A673 (cell line): ENCODE results near the gene NFS1. TPM values are rescaled to one million over a fixed set of nuclear protein-coding genes. Genes with fewer than 3 reads are reported as not detected.

Experiments
- BruUV-seq: library from RNA; stranded (reverse); fragments of 400-500 nt; replicated peaks from 2 replicates; lab custom pipeline; 2021; lab: Mats Ljungman, UMichigan
- CTCF ChIA-PET: fragments of 300-600 bp; sonication (Branson Sonifier 250); formaldehyde crosslinking; loops from one replicate; lab custom pipeline; 2022; ENCODE audit warnings: antibody characterized with exemption; lab: Charles Lee
- POLR2A ChIA-PET: fragments of 300-600 bp; sonication (Branson Sonifier 250); formaldehyde crosslinking; loops from one replicate; lab custom pipeline; 2022; ENCODE audit warnings: antibody characterized with exemption; ENCODE audit not compliant: low non-redundant PET; lab: Charles Lee
- DNase-seq: peaks from one replicate; pipeline ENCODE4 v3.0.0-alpha.2; 2015; ENCODE audit warnings: low spot score
- H3K27ac ChIP-seq: fragments of 200-600 bp; sonication (generic); 2 replicates; pipeline ENCODE4 v1.5.1; 2016; ENCODE audit warnings: mixed run types, low read depth, mild to moderate bottlenecking, mixed read lengths, antibody characterized with exemption, low read length; ENCODE audit not compliant: poor library complexity, severe bottlenecking
- H3K27me3 ChIP-seq: fragments of 200-600 bp; sonication (generic); replicated peaks from 2 replicates; pipeline ENCODE4 v1.6.1; 2017; ENCODE audit warnings: mixed run types, low read depth, mild to moderate bottlenecking, mixed read lengths, antibody characterized with exemption, low read length; ENCODE audit not compliant: insufficient read depth, poor library complexity
- H3K36me3 ChIP-seq: fragments of 200-600 bp; sonication (generic); 2 replicates; pipeline ENCODE4 v1.6.1; 2016; ENCODE audit warnings: mixed run types, mild to moderate bottlenecking, mixed read lengths, antibody characterized with exemption, low read length; ENCODE audit not compliant: insufficient read depth, poor library complexity, severe bottlenecking
- H3K4me1 ChIP-seq: fragments of 200-600 bp; sonication (generic); 2 replicates; pipeline ENCODE4 v1.6.1; 2017; ENCODE audit warnings: mixed run types, mild to moderate bottlenecking, mixed read lengths, antibody characterized with exemption, low read length; ENCODE audit not compliant: insufficient read depth, poor library complexity, severe bottlenecking
- H3K4me3 ChIP-seq: fragments of 200-600 bp; sonication (generic); 2 replicates; pipeline ENCODE4 v1.5.1; 2016; ENCODE audit warnings: low read depth, mixed run types, mild to moderate bottlenecking, mixed read lengths, low read length; ENCODE audit not compliant: poor library complexity, severe bottlenecking
- H3K9me3 ChIP-seq: fragments of 200-600 bp; sonication (generic); 2 replicates; pipeline ENCODE4 v1.6.1; 2016; ENCODE audit warnings: mixed run types, low read depth, mild to moderate bottlenecking, mixed read lengths, antibody characterized with exemption, low read length; ENCODE audit not compliant: poor library complexity, severe bottlenecking
- EZH2 ChIP-seq: fragments of 200-600 bp; sonication (generic); IDR thresholded peaks from 2 replicates; pipeline ENCODE4 v1.6.1; 2017; ENCODE audit warnings: borderline replicate concordance, low read depth, mild to moderate bottlenecking, mixed read lengths, antibody characterized with exemption, low read length; ENCODE audit not compliant: poor library complexity, severe bottlenecking
- intact Hi-C: fragments of 100-400 bp; cut with micrococcal nuclease; formaldehyde crosslinking; loops from one replicate; pipeline ENCODE4 v1.10.0; 2022; ENCODE audit not compliant: unreplicated experiment
- total RNA-seq: library from RNA; stranded (reverse); gene quantifications from 2 replicates; pipeline ENCODE4 v1.2.3, GENCODE V29; 2021
- TF ChIP-seq, protein P1 (sequence below): fragments of 300-800, 200-600 bp; sonication (generic); conservative IDR thresholded peaks from 2 replicates; pipeline ENCODE4 v1.5.1; 2017; ENCODE audit warnings: low read depth, mild to moderate bottlenecking, antibody characterized with exemption, low read length, moderate library complexity, mixed read lengths

The NFS1 gene
- total RNA-seq, 1 experiment from 2014 or later, result 22.2 TPM

DNA sequence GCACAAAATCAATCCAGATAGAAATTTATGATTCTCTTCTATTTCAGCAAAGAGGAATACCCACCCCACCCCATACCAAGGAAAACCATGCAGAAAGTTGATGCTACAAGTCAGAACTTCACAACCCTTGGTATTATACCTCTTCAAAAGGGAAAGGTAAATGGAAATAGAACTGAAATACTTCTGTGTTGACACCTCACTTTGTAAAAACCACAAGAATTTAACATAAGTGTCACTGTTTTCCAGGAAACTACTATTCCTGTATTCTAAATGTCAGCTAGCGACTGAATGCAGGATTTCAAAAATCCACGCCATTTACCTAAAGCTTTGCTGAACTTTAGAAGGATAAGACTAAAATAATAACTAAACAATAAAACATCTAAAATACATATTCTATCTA is 38.1 kb downstream of the NFS1 start:
- no peak for DNase-seq
- ChIA-PET CTCF (no interaction called here), POLR2A (interaction anchor here (0.6 kb wide), 1 partner anchor 108 kb away, joined by 3 read pairs; no protein-coding TSS in a partner anchor)
- Histone ChIP-seq H3K27me3 (no peaks in the 10 kb centered on the region), H3K36me3 (peaks cover 8% of the 10 kb centered on the region), H3K9me3 (no peaks in the 10 kb centered on the region), H3K27ac (no peak overlapping the region), H3K4me3 (peak overlapping the region; percentile 69), H3K4me1 (peaks cover 29% of the 10 kb centered on the region)
- TF ChIP-seq, protein P1, sequence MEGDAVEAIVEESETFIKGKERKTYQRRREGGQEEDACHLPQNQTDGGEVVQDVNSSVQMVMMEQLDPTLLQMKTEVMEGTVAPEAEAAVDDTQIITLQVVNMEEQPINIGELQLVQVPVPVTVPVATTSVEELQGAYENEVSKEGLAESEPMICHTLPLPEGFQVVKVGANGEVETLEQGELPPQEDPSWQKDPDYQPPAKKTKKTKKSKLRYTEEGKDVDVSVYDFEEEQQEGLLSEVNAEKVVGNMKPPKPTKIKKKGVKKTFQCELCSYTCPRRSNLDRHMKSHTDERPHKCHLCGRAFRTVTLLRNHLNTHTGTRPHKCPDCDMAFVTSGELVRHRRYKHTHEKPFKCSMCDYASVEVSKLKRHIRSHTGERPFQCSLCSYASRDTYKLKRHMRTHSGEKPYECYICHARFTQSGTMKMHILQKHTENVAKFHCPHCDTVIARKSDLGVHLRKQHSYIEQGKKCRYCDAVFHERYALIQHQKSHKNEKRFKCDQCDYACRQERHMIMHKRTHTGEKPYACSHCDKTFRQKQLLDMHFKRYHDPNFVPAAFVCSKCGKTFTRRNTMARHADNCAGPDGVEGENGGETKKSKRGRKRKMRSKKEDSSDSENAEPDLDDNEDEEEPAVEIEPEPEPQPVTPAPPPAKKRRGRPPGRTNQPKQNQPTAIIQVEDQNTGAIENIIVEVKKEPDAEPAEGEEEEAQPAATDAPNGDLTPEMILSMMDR, result no peak
- no peak for TF ChIP-seq EZH2
- intact Hi-C loops, result no loop called here
- no TSS peak for BruUV-seq

DNA sequence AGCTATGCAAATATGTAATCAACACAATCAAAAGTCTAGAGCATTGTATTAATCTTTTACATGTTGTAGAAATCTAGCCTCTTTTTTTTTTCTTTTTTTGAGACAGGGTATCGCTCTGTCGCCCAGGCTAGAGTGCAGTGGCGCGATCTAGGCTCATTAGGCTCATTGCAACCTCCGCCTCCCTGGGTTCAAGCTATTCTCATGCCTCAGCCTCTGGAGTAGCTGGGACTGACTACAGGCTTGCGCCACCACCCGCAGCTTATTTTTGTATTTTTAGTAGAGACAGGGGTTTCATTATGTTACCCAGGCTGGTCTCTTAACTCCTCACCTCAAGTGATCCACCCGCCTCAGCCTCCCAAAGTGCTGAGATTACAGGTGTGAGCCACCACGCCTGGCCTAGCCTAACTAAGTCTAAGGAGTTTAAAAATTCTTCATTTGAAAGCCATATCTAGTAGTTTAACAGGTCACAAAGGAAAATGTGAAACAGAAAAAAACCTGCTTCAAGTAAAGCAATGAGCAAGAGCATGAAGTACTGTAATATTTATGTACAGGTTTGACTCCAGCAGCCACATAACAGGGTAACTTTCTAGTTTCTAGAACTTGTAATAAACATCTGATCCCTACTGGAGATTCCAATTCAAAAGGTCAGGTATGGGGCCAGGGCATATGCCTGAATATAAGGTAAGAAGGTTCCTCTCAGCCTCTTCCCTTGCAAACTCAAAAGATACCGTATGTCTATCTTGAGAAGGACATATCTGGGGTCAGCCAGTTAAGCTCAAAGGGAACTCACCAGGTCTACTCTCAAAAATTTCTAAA is 38.8 kb downstream of the NFS1 start:
- Histone ChIP-seq H3K4me1 (peaks cover 29% of the 10 kb centered on the region), H3K27me3 (no peaks in the 10 kb centered on the region), H3K36me3 (peaks cover 13% of the 10 kb centered on the region), H3K4me3 (no peak overlapping the region), H3K27ac (no peak overlapping the region), H3K9me3 (no peaks in the 10 kb centered on the region)
- ChIA-PET POLR2A (no interaction called here), CTCF (no interaction called here)
- intact Hi-C loops, result no loop called here
- DNase-seq, result no peak
- no peak for TF ChIP-seq EZH2
- TF ChIP-seq, protein P1, result no peak
- BruUV-seq, result no TSS peak

DNA sequence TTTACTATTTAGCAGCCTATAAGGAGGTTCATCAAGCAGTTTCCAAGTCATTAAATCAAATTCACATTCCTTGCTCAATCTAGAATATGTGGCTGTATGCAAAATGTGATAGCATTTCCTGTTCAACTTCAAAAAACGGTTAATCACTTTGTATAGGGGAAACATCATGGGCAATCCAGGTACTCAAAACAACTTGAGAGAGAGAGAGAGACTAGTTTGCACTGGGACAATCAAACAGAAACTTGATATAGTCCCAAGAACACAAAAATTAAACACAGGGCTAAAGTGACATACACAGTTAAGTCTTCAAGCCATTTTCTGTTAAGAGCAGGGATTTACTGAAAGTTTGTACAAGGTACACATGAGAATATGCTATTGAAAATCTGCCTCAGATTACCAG is 41.9 kb downstream of the NFS1 start:
- CTCF ChIA-PET, result no interaction called here
- H3K27me3 ChIP-seq, result no peaks in the 10 kb centered on the region
- DNase-seq, result no peak
- H3K9me3 ChIP-seq, result no peaks in the 10 kb centered on the region
- peaks cover 44% of the 10 kb centered on the region for H3K36me3 ChIP-seq
- TF ChIP-seq, protein P1, result no peak
- no peak for TF ChIP-seq EZH2
- intact Hi-C loops, result no loop called here
- POLR2A ChIA-PET, result no interaction called here
- no TSS peak for BruUV-seq
- H3K4me3 ChIP-seq, result no peak overlapping the region
- H3K4me1 ChIP-seq, result peaks cover 23% of the 10 kb centered on the region
- H3K27ac ChIP-seq, result peak overlapping the region; percentile 35
